Measurements from ENCODE around the gene ORAI3.

DNA sequence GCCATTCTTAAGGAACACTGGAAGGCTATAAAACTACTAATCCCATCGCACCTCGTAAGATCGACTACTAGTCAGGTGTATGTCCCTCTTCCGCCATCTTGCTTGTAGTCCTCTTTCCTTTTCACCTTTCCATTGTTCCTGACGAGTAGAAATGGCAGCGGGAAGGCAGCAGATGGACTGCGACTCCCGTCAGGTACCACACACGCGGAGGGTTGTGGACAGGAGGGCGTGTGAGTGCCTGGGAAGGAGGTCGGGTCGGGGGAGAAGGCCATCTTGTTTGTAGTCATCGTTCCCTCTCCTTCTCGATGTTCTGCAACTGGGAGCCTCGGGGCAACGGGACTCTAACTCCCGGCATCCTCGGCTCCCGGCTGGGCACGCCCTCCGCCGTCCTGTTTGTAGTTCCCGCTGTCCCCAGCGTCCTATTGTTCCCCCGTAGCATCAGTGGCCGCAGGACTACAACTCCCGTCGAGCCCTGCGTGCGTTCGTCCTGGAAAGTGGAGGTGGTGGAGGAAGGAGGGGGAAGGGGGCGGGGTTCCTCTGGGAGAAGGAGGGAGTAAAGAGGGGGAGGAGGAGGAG, 25.8 kb upstream of the ORAI3 start:
- TF ChIP-seq IRF2 (CRISPR knock-in tag; IDR thresholded peaks at IDR 0.05) (peak; percentile 89), POLR2AphosphoS5 (IDR thresholded peaks at IDR 0.05; ENCODE audit: low read depth, low read length) (peak; percentile 62), MAZ (IDR thresholded peaks at IDR 0.05; ENCODE audit: borderline replicate concordance, low read depth, low read length) (peak; percentile 97), MAZ (CRISPR knock-in tag; IDR thresholded peaks at IDR 0.05; ENCODE audit: low read depth) (peak; percentile 80; the same call in 1 of the 2 replicates), ZBTB7B (CRISPR knock-in tag; IDR thresholded peaks at IDR 0.05) (no peak), MAFK (conservative IDR thresholded peaks at IDR 0.05 in 1 of 2, IDR thresholded peaks at IDR 0.05 in 1 of 2; ENCODE audit: low read length in 2 of 2) (no peak), POLR2A (IDR thresholded peaks at IDR 0.05; ENCODE audit: insufficient read depth in 1 of 2, low read depth in 2 of 2, low read length in 2 of 2) (peak; percentile 66 to 86), KAT7 (CRISPR knock-in tag; IDR thresholded peaks at IDR 0.05; ENCODE audit: borderline replicate concordance) (no peak), NR1H2 (CRISPR knock-in tag; IDR thresholded peaks at IDR 0.05; ENCODE audit: borderline replicate concordance, low read depth) (no peak), ZNF570 (CRISPR knock-in tag; IDR thresholded peaks at IDR 0.05; ENCODE audit: borderline replicate concordance) (no peak)
- TF ChIP-seq, protein P1, sequence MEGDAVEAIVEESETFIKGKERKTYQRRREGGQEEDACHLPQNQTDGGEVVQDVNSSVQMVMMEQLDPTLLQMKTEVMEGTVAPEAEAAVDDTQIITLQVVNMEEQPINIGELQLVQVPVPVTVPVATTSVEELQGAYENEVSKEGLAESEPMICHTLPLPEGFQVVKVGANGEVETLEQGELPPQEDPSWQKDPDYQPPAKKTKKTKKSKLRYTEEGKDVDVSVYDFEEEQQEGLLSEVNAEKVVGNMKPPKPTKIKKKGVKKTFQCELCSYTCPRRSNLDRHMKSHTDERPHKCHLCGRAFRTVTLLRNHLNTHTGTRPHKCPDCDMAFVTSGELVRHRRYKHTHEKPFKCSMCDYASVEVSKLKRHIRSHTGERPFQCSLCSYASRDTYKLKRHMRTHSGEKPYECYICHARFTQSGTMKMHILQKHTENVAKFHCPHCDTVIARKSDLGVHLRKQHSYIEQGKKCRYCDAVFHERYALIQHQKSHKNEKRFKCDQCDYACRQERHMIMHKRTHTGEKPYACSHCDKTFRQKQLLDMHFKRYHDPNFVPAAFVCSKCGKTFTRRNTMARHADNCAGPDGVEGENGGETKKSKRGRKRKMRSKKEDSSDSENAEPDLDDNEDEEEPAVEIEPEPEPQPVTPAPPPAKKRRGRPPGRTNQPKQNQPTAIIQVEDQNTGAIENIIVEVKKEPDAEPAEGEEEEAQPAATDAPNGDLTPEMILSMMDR (CRISPR knock-in tag; IDR thresholded peaks at IDR 0.05), result peak; percentile 10; the same call in 1 of the 2 replicates
